GM23338 (cell line): ENCODE data around the gene JMY. TPM values are rescaled to one million over a fixed set of nuclear protein-coding genes. Genes with fewer than 3 reads are reported as not detected.

Experiments used
- ATAC-seq: fragments of 200-7000 bp; cut with Tn5 transposase; 3 replicates; pipeline ENCODE4 v1.9.1; 2020
- DNase-seq: peaks from one replicate; pipeline ENCODE4 v3.0.0-alpha.2; 2015; ENCODE audit warnings: low spot score
- H2AFZ ChIP-seq: fragments of 200-600 bp; sonication (generic); 2 replicates; pipeline ENCODE4 v1.8.0; 2016; ENCODE audit warnings: antibody characterized with exemption, mild to moderate bottlenecking, moderate library complexity
- H3F3A ChIP-seq: fragments of 200-600 bp; sonication (generic); replicated peaks from 2 replicates; pipeline ENCODE4 v1.8.0; 2017; ENCODE audit warnings: antibody characterized with exemption, mixed run types, low read depth
- H3K27ac ChIP-seq: fragments of 200-600 bp; sonication (generic); 2 replicates; pipeline ENCODE4 v1.6.1; 2016; ENCODE audit warnings: low read depth
- H3K27me3 ChIP-seq: fragments of 200-600 bp; sonication (generic); 2 replicates; pipeline ENCODE4 v1.8.0; 2016; ENCODE audit warnings: mild to moderate bottlenecking, mixed run types, moderate library complexity; ENCODE audit not compliant: insufficient read depth
- H3K36me3 ChIP-seq: fragments of 200-600 bp; sonication (generic); 2 replicates; pipeline ENCODE4 v1.8.0; 2016; ENCODE audit warnings: mild to moderate bottlenecking; ENCODE audit not compliant: insufficient read depth
- H3K4me1 ChIP-seq: fragments of 200-600 bp; sonication (generic); 2 replicates; pipeline ENCODE4 v1.8.0; 2016; ENCODE audit warnings: mild to moderate bottlenecking, moderate library complexity; ENCODE audit not compliant: insufficient read depth
- H3K4me2 ChIP-seq: fragments of 200-600 bp; sonication (generic); 2 replicates; pipeline ENCODE4 v1.7.1; 2017; ENCODE audit warnings: mixed run types
- H3K4me3 ChIP-seq: fragments of 200-600 bp; sonication (generic); 2 replicates; pipeline ENCODE4 v1.6.1; 2016; ENCODE audit warnings: mixed run types
- H3K79me2 ChIP-seq: fragments of 200-600 bp; sonication (generic); replicated peaks from 2 replicates; pipeline ENCODE4 v1.8.0; 2017; ENCODE audit warnings: mild to moderate bottlenecking; ENCODE audit not compliant: insufficient read depth
- H3K9me2 ChIP-seq: fragments of 200-600 bp; sonication (generic); 2 replicates; pipeline ENCODE4 v1.8.0; 2017; ENCODE audit not compliant: insufficient read depth
- H4K20me1 ChIP-seq: fragments of 200-600 bp; sonication (generic); replicated peaks from 2 replicates; pipeline ENCODE4 v1.8.0; 2017; ENCODE audit warnings: mild to moderate bottlenecking; ENCODE audit not compliant: insufficient read depth
- H3K27ac Mint-ChIP-seq: 2 replicates; pipeline ENCODE4 v1.8.0; 2020; ENCODE audit warnings: inconsistent platforms, mild to moderate bottlenecking, moderate library complexity, mixed read lengths
- H3K27me3 Mint-ChIP-seq: 3 replicates; pipeline ENCODE4 v1.8.0; 2022; ENCODE audit warnings: low read depth, mild to moderate bottlenecking, moderate library complexity, mixed read lengths, inconsistent platforms; ENCODE audit not compliant: insufficient read depth, poor library complexity
- H3K36me3 Mint-ChIP-seq: 3 replicates; pipeline ENCODE4 v1.8.0; 2021; ENCODE audit warnings: low read depth, mild to moderate bottlenecking, inconsistent platforms, moderate library complexity, mixed read lengths
- H3K4me1 Mint-ChIP-seq: 3 replicates; pipeline ENCODE4 v1.8.0; 2020; ENCODE audit warnings: mild to moderate bottlenecking, inconsistent platforms, mixed read lengths
- H3K4me3 Mint-ChIP-seq: 3 replicates; pipeline ENCODE4 v1.8.0; 2021; ENCODE audit warnings: moderate library complexity, mild to moderate bottlenecking, inconsistent platforms, mixed read lengths
- H3K9me3 Mint-ChIP-seq: 3 replicates; pipeline ENCODE4 v1.8.0; 2020; ENCODE audit warnings: moderate library complexity, mild to moderate bottlenecking, inconsistent platforms, mixed read lengths
- CREB1 ChIP-seq: fragments of 250-450 bp; sonication (Bioruptor Pico); IDR thresholded peaks from 2 replicates; pipeline ENCODE4 v1.5.0; 2020; ENCODE audit warnings: low read depth, mild to moderate bottlenecking, moderate library complexity
- EZH2 ChIP-seq: fragments of 200-600 bp; sonication (generic); IDR thresholded peaks from one replicate; pipeline ENCODE4 v1.8.0; 2017; ENCODE audit warnings: antibody characterized with exemption, mild to moderate bottlenecking, low read depth; ENCODE audit not compliant: unreplicated experiment
- EZH2phosphoT487 ChIP-seq: fragments of 200-600 bp; sonication (generic); IDR thresholded peaks from one replicate; pipeline ENCODE4 v1.8.1; 2018; ENCODE audit warnings: antibody characterized with exemption; ENCODE audit not compliant: unreplicated experiment
- JUNB ChIP-seq: IDR thresholded peaks from one replicate; pipeline ENCODE4 v1.6.1; 2016; ENCODE audit warnings: antibody characterized with exemption; ENCODE audit not compliant: unreplicated experiment
- REST ChIP-seq: IDR thresholded peaks from one replicate; pipeline ENCODE4 v1.6.1; 2018; ENCODE audit warnings: antibody characterized with exemption; ENCODE audit not compliant: unreplicated experiment
- ZNF114 ChIP-seq: fragments of 250-450 bp; sonication (Bioruptor Pico); IDR thresholded peaks from 2 replicates; pipeline ENCODE4 v1.5.0; 2020; ENCODE audit warnings: mild to moderate bottlenecking, moderate library complexity
- ZNF462 ChIP-seq: fragments of 250-450 bp; sonication (Bioruptor Pico); IDR thresholded peaks from 2 replicates; pipeline ENCODE4 v1.5.0; 2020; ENCODE audit warnings: mild to moderate bottlenecking, moderate library complexity
- polyA plus RNA-seq: library from polyadenylated mRNA; unstranded; fragments of >200 nt; fragmentation: Nextera tagmentation; extraction: Ambion mirVana; gene quantifications from 2 replicates; pipeline ENCODE4 v1.2.1, GENCODE V29; 2016
- total RNA-seq: library from RNA; depleted of rRNA; stranded (reverse); fragments of >200 nt; shearing (Covaris generic); gene quantifications from 2 replicates; pipeline ENCODE4 v1.2.3, GENCODE V29; 2014

Gene JMY
- total and polyA plus RNA-seq, 2 experiments from 2014 or later = 6.2 to 18.4 TPM

- TF ChIP-seq ZNF462 (CRISPR knock-in tag) (no peak), EZH2 (no peak)
Measured at GRCh38 chr5:79301046-79301712, 65.2 kb downstream of the JMY start (continued).

GRCh38 chr5:79302454-79302853, 66.5 kb downstream of the JMY start:
- Histone ChIP-seq H3K36me3 (peaks cover 18% of the 10 kb centered on the region; the same call in 1 of the 2 replicates), H2AFZ (no peak overlapping the region), H3K9me2 (no peaks in the 10 kb centered on the region), H3K79me2 (no peaks in the 10 kb centered on the region), H3F3A (no peaks in the 10 kb centered on the region), H3K27me3 (no peaks in the 10 kb centered on the region), H3K4me1 (no peaks in the 10 kb centered on the region), H3K4me3 (no peak overlapping the region), H3K27ac (no peak overlapping the region), H3K4me2 (no peak overlapping the region), H4K20me1 (no peaks in the 10 kb centered on the region)
- Mint-ChIP-seq H3K36me3 (peaks cover 13% of the 10 kb centered on the region; the same call in 2 of the 3 replicates), H3K4me1 (no peaks in the 10 kb centered on the region), H3K27ac (no peak overlapping the region), H3K4me3 (no peak overlapping the region), H3K27me3 (no peaks in the 10 kb centered on the region), H3K9me3 (no peaks in the 10 kb centered on the region)
- ATAC-seq (no peak), DNase-seq (no peak)
- no peak for TF ChIP-seq REST
- TF ChIP-seq JUNB = no peak
- TF ChIP-seq EZH2phosphoT487 = no peak
- TF ChIP-seq EZH2 = no peak
- TF ChIP-seq CREB1 (CRISPR knock-in tag) = no peak
- no peak for TF ChIP-seq ZNF114 (CRISPR knock-in tag)
